Breast epithelium (tissue), 4 donors: Measurements from ENCODE around the gene MROH7. TPM values are rescaled to one million over a fixed set of nuclear protein-coding genes. Genes with fewer than 3 reads are reported as not detected.

Source experiments
- DNase-seq, 2 donors: peaks; one replicate each; pipeline ENCODE4 v3.0.0-alpha.2; 2019; ENCODE audit warnings: low spot score in 2 of 2
- H3K27ac ChIP-seq, 2 donors: fragments of 200-600 bp; sonication (generic) in 1 of 2; one replicate each; pipeline ENCODE4 v1.5.1; 2016 to 2019; ENCODE audit warnings: mild to moderate bottlenecking in 1 of 2
- H3K27me3 ChIP-seq, 2 donors: fragments of 200-600 bp; sonication (generic) in 1 of 2; one replicate each; pipeline versions ENCODE4 v1.5.1 to v1.6.0; 2017 to 2019; ENCODE audit warnings: control low read depth in 1 of 2, mild to moderate bottlenecking in 1 of 2
- H3K36me3 ChIP-seq: fragments of 200-600 bp; one replicate; pipeline ENCODE4 v1.5.1; 2019
- H3K4me1 ChIP-seq, 2 donors: fragments of 200-600 bp; sonication (generic); one replicate each; pipeline ENCODE4 v1.5.1; 2016 to 2019; ENCODE audit warnings: control low read depth in 1 of 2
- H3K4me3 ChIP-seq, 3 donors: fragments of 200-600 bp; sonication (generic); 1 replicate in 2 of 3; 2 replicates in 1 of 3; pipeline ENCODE4 v1.5.1; 2016 to 2019; ENCODE audit warnings: mild to moderate bottlenecking in 3 of 3, moderate library complexity in 2 of 3
- H3K9me3 ChIP-seq, 2 donors: fragments of 200-600 bp; sonication (generic) in 1 of 2; one replicate each; pipeline ENCODE4 v1.5.1; 2016 to 2019; ENCODE audit warnings: control low read depth in 1 of 2
- POLR2A ChIP-seq: fragments of 450-650 bp; IDR thresholded peaks from one replicate; pipeline ENCODE4 v1.6.1; 2016; ENCODE audit warnings: antibody characterized with exemption, mild to moderate bottlenecking, moderate library complexity
- POLR2AphosphoS5 ChIP-seq, 3 donors: sonication (generic); formaldehyde crosslinking; IDR thresholded peaks; one replicate each; pipeline ENCODE4 v1.6.1; 2017; ENCODE audit warnings: antibody characterized with exemption in 3 of 3
- intact Hi-C: fragments of 100-400 bp; cut with DNase I; formaldehyde crosslinking; loops from one replicate; pipeline ENCODE4 v1.15.1; 2023; ENCODE audit warnings: low total_unique reads
- total RNA-seq, 3 donors: library from RNA; depleted of rRNA; stranded (reverse); fragments of >200 nt; gene quantifications; one replicate each; pipeline ENCODE4 v1.1.0, GENCODE V29; 2016
- TF ChIP-seq, protein P1 (sequence below), 3 donors: fragments of 450-650 bp; IDR thresholded peaks; one replicate each; pipeline ENCODE4 v1.5.1; 2016 to 2017; ENCODE audit warnings: antibody characterized with exemption in 3 of 3, mild to moderate bottlenecking in 3 of 3, moderate library complexity in 3 of 3

The MROH7 gene
- total RNA-seq, 3 donors from 2014 or later: 0.66 to 5.3 (median 0.80) TPM

DNA sequence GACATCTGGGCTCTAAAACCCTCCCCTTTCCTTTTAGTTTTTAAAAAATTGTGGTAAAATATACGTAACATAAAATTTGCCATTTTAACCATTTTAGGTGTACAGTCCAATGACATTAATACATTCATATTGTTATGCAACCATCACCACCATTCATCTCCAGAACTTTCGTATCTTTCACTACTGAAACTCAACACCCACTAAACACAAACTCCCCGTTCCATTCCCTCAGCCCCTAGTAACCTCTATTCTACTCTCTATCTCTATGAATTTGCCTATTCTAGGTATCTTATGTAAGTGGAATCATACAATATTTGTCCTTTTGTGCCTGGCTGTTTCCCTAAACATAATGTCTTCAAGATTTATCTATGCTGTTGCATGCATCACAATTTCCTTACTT, 54.7 kb downstream of the MROH7 start:
- H3K36me3 ChIP-seq: no peaks in the 10 kb centered on the region
- intact Hi-C loops: no loop called here
- H3K4me1 ChIP-seq: no peaks in the 10 kb centered on the region
- no peaks in the 10 kb centered on the region for H3K9me3 ChIP-seq
- H3K27me3 ChIP-seq: no peaks in the 10 kb centered on the region
- no peak overlapping the region for H3K4me3 ChIP-seq
- no peak for DNase-seq
- H3K27ac ChIP-seq: no peak overlapping the region
- TF ChIP-seq POLR2A (no peak), POLR2AphosphoS5 (IDR thresholded peaks at IDR 0.05) (no peak)
- TF ChIP-seq, protein P1, sequence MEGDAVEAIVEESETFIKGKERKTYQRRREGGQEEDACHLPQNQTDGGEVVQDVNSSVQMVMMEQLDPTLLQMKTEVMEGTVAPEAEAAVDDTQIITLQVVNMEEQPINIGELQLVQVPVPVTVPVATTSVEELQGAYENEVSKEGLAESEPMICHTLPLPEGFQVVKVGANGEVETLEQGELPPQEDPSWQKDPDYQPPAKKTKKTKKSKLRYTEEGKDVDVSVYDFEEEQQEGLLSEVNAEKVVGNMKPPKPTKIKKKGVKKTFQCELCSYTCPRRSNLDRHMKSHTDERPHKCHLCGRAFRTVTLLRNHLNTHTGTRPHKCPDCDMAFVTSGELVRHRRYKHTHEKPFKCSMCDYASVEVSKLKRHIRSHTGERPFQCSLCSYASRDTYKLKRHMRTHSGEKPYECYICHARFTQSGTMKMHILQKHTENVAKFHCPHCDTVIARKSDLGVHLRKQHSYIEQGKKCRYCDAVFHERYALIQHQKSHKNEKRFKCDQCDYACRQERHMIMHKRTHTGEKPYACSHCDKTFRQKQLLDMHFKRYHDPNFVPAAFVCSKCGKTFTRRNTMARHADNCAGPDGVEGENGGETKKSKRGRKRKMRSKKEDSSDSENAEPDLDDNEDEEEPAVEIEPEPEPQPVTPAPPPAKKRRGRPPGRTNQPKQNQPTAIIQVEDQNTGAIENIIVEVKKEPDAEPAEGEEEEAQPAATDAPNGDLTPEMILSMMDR (IDR thresholded peaks at IDR 0.05): no peak

DNA sequence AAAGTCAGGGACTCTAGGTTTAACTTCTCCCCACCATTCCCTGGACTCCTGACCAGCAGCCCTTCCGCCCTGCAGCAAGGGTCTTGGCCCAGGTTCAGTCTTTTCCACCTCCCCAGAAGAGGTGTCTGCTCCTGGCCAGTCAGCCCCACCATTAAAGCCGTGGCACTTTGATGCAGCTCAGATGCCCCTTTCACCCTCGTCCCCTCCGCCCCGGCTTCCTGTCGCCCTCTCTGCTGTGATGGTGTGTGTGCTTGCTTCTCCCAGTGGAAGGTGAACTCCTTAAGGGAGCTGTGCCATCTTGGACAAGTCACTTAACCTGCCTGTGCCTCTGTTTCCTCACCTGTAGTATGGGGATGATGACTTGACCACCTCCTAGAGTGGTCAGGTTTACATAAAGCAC, 56.3 kb downstream of the MROH7 start:
- Histone ChIP-seq H3K4me3 (no peak overlapping the region), H3K9me3 (no peaks in the 10 kb centered on the region), H3K4me1 (no peaks in the 10 kb centered on the region), H3K27ac (no peak overlapping the region), H3K27me3 (no peaks in the 10 kb centered on the region), H3K36me3 (no peaks in the 10 kb centered on the region)
- TF ChIP-seq POLR2A: no peak
- TF ChIP-seq, protein P1 (IDR thresholded peaks at IDR 0.05): no peak
- no peak for TF ChIP-seq POLR2AphosphoS5 (IDR thresholded peaks at IDR 0.05)
- intact Hi-C loops: no loop called here
- no peak for DNase-seq

DNA sequence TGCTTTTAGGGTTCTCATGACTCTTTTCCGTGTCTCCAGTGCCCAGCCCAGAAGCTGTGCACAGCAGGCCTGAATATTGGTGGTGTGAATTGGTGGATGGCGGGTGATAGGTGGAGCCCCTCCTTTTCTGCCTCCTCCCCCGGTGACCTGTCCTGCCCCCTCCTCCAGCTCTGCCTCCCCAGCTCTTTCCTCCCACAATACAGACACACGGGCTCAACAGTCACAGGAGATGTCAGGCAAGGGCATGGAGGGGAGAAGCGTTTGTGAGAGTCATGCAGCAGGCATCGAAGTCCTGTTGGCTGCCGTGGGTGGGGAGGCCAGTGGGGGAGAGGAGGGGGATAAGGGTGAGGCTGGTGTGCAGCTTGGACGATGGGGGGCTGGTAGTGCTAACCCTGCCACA, 56.8 kb downstream of the MROH7 start:
- Histone ChIP-seq H3K9me3 (no peaks in the 10 kb centered on the region), H3K36me3 (no peaks in the 10 kb centered on the region), H3K27ac (no peak overlapping the region), H3K27me3 (no peaks in the 10 kb centered on the region), H3K4me3 (no peak overlapping the region), H3K4me1 (no peaks in the 10 kb centered on the region)
- TF ChIP-seq POLR2A (no peak), POLR2AphosphoS5 (IDR thresholded peaks at IDR 0.05) (no peak)
- TF ChIP-seq, protein P1 (IDR thresholded peaks at IDR 0.05): no peak
- intact Hi-C loops: no loop called here
- no peak for DNase-seq

DNA sequence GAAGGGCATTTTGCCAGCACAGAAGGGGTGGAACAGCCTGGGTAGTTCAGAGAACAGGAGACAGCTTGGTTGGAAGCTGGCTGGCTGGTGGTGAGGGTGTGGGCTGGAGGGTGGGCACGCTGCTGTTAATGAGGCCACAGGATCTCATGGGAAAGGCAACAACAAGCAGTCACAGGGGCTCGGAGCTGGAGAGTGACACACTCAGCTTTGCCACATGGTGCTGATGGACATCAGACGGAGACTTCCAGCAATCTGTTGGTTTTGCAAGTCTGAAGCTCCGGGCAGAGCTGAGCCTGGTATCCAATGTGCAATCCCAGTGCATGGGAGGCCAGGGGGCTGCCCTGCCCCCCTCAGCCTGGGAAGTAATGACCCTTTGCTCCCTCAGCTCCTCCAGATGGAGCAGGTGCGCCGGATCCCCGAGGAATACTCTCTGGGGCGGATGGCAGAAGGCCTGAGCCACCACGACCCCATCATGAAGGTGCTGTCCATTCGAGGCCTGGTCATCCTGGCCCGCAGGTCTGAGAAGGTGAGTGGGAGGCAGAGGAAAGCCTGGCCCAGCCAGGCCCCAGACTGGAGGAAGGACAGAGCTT, 58.4 kb downstream of the MROH7 start:
- no peak for DNase-seq
- Histone ChIP-seq H3K4me1 (no peaks in the 10 kb centered on the region), H3K27ac (no peak overlapping the region), H3K27me3 (no peaks in the 10 kb centered on the region), H3K4me3 (no peak overlapping the region), H3K9me3 (no peaks in the 10 kb centered on the region), H3K36me3 (no peaks in the 10 kb centered on the region)
- intact Hi-C loops: no loop called here
- no peak for TF ChIP-seq POLR2AphosphoS5 (IDR thresholded peaks at IDR 0.05)
- no peak for TF ChIP-seq POLR2A
- TF ChIP-seq, protein P1 (IDR thresholded peaks at IDR 0.05): no peak

DNA sequence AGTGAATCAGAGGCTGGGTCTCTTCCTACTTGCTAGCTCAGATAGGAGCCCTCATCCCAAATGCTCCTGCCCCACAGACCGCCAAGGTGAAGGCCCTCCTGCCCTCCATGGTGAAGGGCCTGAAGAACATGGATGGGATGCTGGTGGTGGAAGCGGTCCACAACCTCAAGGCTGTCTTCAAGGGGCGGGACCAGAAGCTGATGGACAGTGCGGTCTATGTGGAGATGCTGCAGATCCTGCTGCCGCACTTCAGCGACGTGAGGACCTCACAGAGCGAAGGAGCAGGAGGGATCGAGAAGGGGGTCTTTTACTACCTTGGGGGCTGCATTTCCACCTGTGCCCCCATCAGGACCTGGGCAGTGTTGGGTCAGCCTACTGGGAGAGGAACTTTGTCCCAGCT, 59.5 kb downstream of the MROH7 start:
- Histone ChIP-seq H3K27me3 (no peaks in the 10 kb centered on the region), H3K4me3 (no peak overlapping the region), H3K9me3 (no peaks in the 10 kb centered on the region), H3K27ac (no peak overlapping the region), H3K4me1 (no peaks in the 10 kb centered on the region), H3K36me3 (no peaks in the 10 kb centered on the region)
- intact Hi-C loops: no loop called here
- DNase-seq: no peak
- TF ChIP-seq, protein P1 (IDR thresholded peaks at IDR 0.05): no peak
- no peak for TF ChIP-seq POLR2AphosphoS5 (IDR thresholded peaks at IDR 0.05)
- no peak for TF ChIP-seq POLR2A
